Activated CD8-positive, alpha-beta memory T cell treated with anti-CD3 and anti-CD28 coated beads, Interleukin-2, amount 50 U/mL, for 1 hour (primary cell): ENCODE measurements around the gene SBF2.

Experiments used
- DNase-seq: peaks from one replicate; pipeline ENCODE4 v3.0.0-alpha.2; 2020; ENCODE audit errors: extremely low read depth

The SBF2 gene

GRCh38 chr11:9808943-9809342 lies 485.1 kb downstream of the SBF2 start:
- DNase-seq = no peak

DNA sequence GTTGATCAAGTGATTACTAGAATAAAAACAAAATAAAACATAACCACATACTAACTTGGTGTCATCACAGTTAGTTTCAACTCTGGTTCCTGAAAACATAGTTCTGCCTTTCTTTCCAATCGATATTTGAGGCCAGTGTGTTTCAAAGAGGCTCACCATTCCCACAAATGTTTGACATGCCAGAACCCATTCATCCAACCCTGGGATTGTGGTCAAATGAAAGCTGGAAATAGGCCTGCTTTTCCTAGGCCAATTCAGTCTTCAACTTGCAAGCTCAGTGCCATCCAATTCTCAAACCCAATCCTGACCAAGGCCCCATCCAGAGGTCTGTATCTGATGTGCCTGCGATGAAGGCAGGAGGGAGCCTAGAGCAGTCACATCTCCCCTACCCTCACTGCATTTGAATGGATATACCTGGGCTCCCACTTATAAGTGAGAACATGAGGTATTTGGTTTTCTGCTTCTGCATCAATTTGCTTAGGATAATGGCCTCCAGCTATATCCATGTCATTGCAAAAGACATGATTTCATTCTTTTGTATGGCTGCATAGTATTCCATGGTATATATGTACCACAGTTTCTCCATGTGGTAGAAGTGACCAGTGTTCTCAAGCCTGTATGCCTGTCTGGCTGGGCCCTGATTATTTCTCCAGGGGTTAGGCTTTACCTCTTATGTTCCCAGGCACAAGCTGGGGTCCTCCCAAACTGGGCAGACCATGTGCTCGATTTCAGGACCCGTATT lies 486.9 kb downstream of the SBF2 start:
- no peak for DNase-seq

DNA sequence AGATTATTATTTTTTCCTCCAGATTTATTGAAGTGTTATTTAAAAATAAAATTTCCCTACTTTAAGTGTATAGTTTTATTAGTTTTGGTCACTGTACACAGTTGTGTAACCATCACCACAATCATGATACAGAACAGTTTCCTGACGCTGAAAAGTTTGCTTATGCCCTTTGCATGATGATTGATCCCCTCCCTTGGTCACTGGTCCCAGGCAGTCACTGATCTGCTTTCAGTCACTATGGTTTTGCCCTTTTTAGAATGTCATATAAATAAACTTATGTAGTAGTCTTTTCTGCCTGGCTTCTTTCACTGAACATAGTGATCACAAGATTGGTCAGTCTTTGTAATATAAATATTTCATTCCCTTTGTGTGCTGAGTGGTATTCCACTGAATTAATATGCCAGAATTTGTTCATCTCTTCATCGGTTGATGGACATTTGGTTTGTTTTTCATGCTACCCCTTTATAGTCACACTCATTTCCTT lies 489.6 kb downstream of the SBF2 start:
- DNase-seq = no peak

- no peak for DNase-seq
These were observed 490.2 kb downstream of the SBF2 start for GRCh38 chr11:9803685-9804418.

DNA sequence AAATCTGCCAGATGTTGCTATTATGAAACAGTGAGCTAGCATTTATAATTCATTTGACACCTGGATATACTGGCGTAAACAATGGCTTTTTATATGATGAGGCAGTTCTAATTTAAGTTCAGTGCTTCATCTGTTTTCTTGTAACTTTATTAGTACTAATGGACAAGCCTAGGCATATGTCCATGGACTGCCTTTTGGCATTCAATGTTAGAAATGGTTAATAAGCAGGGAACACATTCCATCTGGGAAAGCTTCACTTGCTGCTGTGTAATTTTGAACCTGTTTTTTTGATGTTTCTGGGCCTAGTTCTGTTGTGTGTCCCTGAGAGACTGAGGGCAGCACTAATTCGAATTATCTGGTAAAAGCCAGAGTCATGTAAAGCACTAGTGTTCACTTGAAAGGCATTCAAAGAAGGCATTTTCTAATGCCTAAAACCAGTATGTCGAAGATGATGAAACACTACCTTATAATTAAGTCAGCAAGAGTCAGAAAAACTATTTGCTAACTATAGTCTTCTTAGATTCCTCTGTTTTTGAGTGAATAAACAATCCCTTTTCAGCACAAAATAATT lies 491.6 kb downstream of the SBF2 start:
- no peak for DNase-seq

- no peak for DNase-seq
These were observed 494.1 kb downstream of the SBF2 start for GRCh38 chr11:9799886-9800285.

- DNase-seq = no peak
These were observed 496.7 kb downstream of the SBF2 start for GRCh38 chr11:9797300-9797699.

DNA sequence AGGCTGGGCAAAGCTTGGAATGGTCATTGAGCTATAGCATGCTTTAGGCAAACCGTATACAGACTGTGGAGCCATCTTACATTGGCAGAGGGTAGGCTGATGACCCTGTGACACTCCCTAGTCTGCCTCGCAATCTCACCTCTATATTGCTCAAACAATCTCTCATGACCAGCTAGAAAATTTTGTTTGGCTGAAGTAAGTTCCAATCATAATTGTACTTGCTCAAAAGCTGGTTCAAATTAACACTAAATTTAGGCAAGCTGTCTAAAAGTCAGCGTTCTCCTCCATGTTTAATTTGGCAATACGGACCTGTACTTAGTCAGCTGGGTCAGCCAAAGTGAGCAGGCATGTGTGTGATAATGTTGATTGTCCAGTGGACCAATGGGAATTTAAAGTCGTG lies 497.2 kb downstream of the SBF2 start:
- DNase-seq = no peak

DNA sequence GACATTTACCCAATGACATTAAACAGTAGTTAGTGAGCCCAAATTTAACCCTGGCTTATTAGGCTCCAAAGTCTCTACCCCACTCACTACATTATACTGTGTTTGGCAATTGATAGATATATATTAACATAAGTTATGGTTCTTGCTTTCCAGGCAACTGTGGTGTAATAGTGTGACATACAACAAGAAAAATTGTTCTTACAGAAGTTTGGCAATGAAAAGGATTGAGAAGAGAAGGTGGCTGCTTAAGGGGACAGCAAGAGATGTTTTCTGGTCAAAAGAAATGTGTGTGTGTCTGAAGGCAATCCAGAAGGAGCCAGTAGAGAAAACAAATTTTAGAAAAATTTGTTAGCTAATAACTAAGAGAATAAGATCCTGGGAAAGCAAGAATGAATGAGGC lies 497.8 kb downstream of the SBF2 start:
- no peak for DNase-seq

DNA sequence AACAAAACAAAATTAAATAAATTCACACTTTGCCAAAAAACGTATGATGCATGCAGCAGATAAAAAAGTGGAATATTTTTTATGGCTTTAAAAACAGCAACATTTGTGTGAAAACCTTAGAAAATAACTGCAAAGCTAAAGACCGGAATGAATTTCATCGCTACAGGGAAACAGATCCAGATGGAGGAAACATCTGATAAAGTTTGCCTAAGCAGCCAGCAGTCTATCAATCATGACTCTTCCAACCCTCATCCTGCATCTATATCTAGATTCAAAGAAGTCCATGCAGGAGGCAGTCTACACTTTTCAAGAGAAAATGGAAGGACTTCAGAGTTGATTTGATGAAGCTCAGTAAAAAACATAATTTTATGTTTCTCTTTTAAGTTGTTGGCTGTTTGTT lies 503.3 kb downstream of the SBF2 start:
- no peak for DNase-seq

GRCh38 chr11:9789910-9790309 lies 504.1 kb downstream of the SBF2 start:
- no peak for DNase-seq

GRCh38 chr11:9787981-9788521 lies 506.0 kb downstream of the SBF2 start:
- DNase-seq = no peak

DNA sequence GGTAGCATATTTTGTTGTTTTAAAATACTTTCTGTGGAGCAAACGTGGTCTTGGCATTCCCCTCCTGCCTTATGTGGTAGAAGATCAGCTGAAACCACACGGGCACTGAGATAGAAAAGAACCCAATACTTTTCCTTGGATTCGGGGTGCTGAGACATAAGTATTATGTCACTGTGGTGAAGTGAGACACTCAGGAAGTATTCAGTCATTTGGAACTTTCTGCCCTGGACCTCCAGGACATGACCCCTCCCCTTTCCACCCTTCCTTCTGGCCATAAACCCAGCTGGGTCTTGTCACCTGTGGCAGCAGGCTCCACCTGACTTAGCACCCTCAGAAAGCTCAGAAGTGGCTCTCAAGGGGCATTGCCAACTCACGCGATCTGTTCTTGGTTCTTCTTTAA lies 506.8 kb downstream of the SBF2 start:
- DNase-seq = no peak

GRCh38 chr11:9784602-9785315 lies 509.3 kb downstream of the SBF2 start:
- no peak for DNase-seq

GRCh38 chr11:9783986-9784385 lies 510.0 kb downstream of the SBF2 start:
- DNase-seq = no peak

- DNase-seq = no peak
These were observed 513.1 kb downstream of the SBF2 start for GRCh38 chr11:9780929-9781328.

DNA sequence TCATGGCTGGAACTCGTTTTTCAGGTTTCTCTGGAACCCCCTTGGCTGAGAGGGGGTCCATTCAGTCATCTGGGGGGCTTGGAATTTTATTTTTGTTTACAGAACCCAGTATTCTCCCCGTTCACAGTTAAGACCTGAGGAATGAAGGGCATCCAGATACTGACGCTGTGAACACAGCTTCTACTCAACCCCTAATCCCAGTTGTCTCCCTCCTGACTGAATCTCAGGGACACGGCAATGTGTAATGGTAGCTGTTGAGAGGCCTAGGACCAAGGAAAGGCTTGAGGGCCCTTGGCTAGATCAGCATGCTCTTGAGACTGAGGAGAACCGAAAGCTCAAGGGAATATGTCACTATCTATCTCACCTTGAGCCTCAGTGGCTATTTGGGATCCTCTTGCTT lies 516.5 kb downstream of the SBF2 start:
- DNase-seq = no peak

GRCh38 chr11:9777066-9777465 lies 517.0 kb downstream of the SBF2 start:
- DNase-seq = no peak

- no peak for DNase-seq
These were observed 517.8 kb downstream of the SBF2 start for GRCh38 chr11:9776203-9776602.

- DNase-seq = no peak
These were observed 518.6 kb downstream of the SBF2 start for GRCh38 chr11:9775398-9775779.

DNA sequence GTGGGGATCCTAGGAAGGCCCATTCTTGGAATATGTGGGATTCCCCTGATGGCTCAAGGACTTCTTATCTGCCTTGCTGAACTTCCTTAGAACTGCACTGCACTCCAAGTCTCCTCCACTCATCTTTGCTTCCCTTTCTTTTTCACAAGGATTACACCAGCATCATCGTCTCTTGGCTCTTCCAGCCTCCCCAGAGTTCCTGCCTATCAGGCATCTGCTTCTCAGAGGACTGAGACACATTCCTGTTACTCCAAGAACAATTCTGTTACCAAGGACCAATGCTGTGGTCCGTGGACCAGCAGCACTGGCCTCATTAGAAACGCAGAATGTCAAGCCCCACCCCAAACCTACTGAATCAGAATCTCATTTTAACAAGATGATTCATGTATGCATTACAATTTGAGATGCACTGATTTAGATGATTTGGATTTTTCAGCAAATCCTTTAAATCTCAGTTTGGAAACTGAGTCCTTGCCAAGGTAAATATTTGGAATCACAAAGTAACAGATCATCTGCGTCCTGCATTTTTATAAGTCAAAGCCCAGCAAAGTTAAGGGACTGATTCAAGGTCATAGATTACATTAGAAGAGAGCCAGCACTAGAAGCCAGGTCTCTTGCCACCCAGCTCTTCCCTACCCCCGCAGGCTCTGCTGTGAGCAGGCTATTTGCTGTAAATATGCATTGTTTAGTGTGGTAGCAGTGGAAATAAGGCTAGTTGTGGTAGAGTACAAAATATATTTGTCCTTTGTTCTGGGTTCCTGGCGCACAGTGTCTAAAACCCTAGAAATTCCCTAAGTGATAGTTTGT lies 519.2 kb downstream of the SBF2 start:
- no peak for DNase-seq
